ENCODE measurements around the gene FOLR1.
"Not testable (repeated sequence)": the region's sequence is repeated elsewhere in the genome, so short reads cannot be mapped to it uniquely, and the experiment has no call there.

FOLR1 gene

GRCh38 chr11:72189455-72190250, 2.3 kb upstream of the FOLR1 start:
- no peak overlapping the region for H3K4me3 ChIP-seq (ENCODE audit: control insufficient read depth, low read depth, low read length)
- TF ChIP-seq, protein P1, sequence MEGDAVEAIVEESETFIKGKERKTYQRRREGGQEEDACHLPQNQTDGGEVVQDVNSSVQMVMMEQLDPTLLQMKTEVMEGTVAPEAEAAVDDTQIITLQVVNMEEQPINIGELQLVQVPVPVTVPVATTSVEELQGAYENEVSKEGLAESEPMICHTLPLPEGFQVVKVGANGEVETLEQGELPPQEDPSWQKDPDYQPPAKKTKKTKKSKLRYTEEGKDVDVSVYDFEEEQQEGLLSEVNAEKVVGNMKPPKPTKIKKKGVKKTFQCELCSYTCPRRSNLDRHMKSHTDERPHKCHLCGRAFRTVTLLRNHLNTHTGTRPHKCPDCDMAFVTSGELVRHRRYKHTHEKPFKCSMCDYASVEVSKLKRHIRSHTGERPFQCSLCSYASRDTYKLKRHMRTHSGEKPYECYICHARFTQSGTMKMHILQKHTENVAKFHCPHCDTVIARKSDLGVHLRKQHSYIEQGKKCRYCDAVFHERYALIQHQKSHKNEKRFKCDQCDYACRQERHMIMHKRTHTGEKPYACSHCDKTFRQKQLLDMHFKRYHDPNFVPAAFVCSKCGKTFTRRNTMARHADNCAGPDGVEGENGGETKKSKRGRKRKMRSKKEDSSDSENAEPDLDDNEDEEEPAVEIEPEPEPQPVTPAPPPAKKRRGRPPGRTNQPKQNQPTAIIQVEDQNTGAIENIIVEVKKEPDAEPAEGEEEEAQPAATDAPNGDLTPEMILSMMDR (IDR thresholded peaks at IDR 0.05; ENCODE audit: control insufficient read depth, insufficient read depth, low read depth, low read length, missing control alignments): no peak
- DNase-seq (ENCODE audit: low read depth): no peak

- H3K4me3 ChIP-seq (ENCODE audit: control insufficient read depth, low read depth, low read length): no peak overlapping the region
- TF ChIP-seq, protein P1 (IDR thresholded peaks at IDR 0.05; ENCODE audit: control insufficient read depth, insufficient read depth, low read depth, low read length, missing control alignments): no peak
- DNase-seq (ENCODE audit: low read depth): no peak
Observed at GRCh38 chr11:72190631-72191071, 1.3 kb upstream of the FOLR1 start.

- TF ChIP-seq, protein P1 (IDR thresholded peaks at IDR 0.05; ENCODE audit: control insufficient read depth, insufficient read depth, low read depth, low read length, missing control alignments): no peak
- no peak overlapping the region for H3K4me3 ChIP-seq (ENCODE audit: control insufficient read depth, low read depth, low read length)
- no peak for DNase-seq (ENCODE audit: low read depth)
Observed at GRCh38 chr11:72195518-72196270, 3.8 kb downstream of the FOLR1 start.

DNA sequence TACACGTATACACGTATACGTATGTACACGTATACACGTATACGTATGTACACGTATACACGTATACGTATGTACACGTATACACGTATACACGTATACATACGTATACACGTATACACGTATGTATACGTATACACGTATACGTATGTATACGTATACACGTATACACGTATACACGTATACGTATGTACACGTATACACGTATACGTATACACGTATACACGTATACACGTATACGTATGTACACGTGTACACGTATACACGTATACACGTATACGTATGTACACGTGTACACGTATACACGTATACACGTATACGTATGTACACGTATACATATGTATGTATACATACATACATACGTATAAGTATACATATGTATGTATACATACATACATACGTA, 9.5 kb downstream of the FOLR1 start:
- H3K4me3 ChIP-seq (ENCODE audit: control insufficient read depth, low read depth, low read length); DNase-seq (ENCODE audit: low read depth): not testable (repeated sequence)

GRCh38 chr11:72202571-72202970, 10.6 kb downstream of the FOLR1 start:
- H3K4me3 ChIP-seq (ENCODE audit: control insufficient read depth, low read depth, low read length): no peak overlapping the region
- TF ChIP-seq, protein P1 (IDR thresholded peaks at IDR 0.05; ENCODE audit: control insufficient read depth, insufficient read depth, low read depth, low read length, missing control alignments): no peak
- no peak for DNase-seq (ENCODE audit: low read depth)

GRCh38 chr11:72203163-72203562, 11.2 kb downstream of the FOLR1 start:
- no peak overlapping the region for H3K4me3 ChIP-seq (ENCODE audit: control insufficient read depth, low read depth, low read length)
- TF ChIP-seq, protein P1 (IDR thresholded peaks at IDR 0.05; ENCODE audit: control insufficient read depth, insufficient read depth, low read depth, low read length, missing control alignments): no peak
- no peak for DNase-seq (ENCODE audit: low read depth)

DNA sequence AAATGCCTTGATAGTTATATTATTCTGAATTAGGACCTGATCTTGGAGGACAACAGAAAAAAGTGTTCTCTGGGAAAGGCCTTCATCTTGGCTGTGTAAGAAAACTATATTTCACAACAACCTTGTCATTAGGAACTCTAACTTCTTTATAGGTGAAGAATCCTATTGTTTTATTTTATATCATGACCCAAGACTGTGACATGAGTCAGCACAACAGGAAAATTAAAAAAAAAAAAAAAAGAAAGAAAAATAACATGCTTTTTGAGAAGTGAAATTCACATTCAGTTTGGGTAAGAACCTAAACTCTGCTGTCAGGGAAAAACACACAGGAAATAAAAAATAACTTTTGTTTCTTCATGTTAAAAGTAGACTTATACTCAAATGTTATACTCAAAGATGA, 12.9 kb downstream of the FOLR1 start:
- no peak overlapping the region for H3K4me3 ChIP-seq (ENCODE audit: control insufficient read depth, low read depth, low read length)
- TF ChIP-seq, protein P1 (IDR thresholded peaks at IDR 0.05; ENCODE audit: control insufficient read depth, insufficient read depth, low read depth, low read length, missing control alignments): no peak
- no peak for DNase-seq (ENCODE audit: low read depth)

DNA sequence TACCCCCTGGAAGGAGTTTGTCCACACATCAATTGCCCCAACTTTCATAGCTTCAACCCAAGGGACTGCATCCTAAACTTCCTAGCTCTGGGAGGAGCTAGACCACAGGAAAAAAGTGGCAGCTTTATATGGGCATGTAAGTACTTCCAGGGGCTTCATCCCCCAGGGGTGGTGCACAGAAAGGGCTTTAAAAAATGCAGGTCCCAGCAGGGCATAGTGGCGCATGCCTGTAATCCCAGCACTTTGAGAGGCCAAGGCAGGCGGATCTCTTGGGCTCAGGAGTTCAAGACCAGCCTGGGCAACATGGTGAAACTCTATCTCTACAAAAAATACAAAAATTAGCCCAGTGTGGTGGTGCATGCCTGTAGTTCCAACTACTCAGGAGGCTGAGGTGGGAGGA, 14.9 kb downstream of the FOLR1 start:
- H3K4me3 ChIP-seq (ENCODE audit: control insufficient read depth, low read depth, low read length); DNase-seq (ENCODE audit: low read depth): not testable (repeated sequence)

All from AG09309 (cell line).